H1 (cell line): ENCODE results near the gene OVOL3. TPM values are rescaled to one million over a fixed set of nuclear protein-coding genes. Genes with fewer than 3 reads are reported as not detected.

ENCODE experiments used
- ATF2 ChIP-seq: IDR thresholded peaks from 2 replicates; pipeline ENCODE4 v1.6.1; 2012; ENCODE audit warnings: low read length, inconsistent platforms
- BRCA1 ChIP-seq: IDR thresholded peaks from 2 replicates; pipeline ENCODE4 v1.6.1; 2012; ENCODE audit warnings: low read depth, low read length, improper control_type of control experiment
- CBX8 ChIP-seq: fragments of 300-800, 300-1000 bp; sonication (generic); IDR thresholded peaks from 2 replicates; pipeline ENCODE4 v1.7.1; 2016; ENCODE audit warnings: low read depth, low read length, borderline replicate concordance
- CHD7 ChIP-seq: fragments of 300-600 bp; sonication (generic); IDR thresholded peaks from 2 replicates; pipeline ENCODE4 v1.7.1; 2012; ENCODE audit warnings: low read length, moderate library complexity, mild to moderate bottlenecking, inconsistent platforms; ENCODE audit not compliant: insufficient replicate concordance
- EZH2 ChIP-seq: fragments of 200-600 bp; sonication (generic); IDR thresholded peaks from 2 replicates; pipeline ENCODE4 v1.7.1; 2012; ENCODE audit warnings: low read depth, mild to moderate bottlenecking, moderate library complexity, low read length, inconsistent platforms; ENCODE audit not compliant: severe bottlenecking
- NANOG ChIP-seq: IDR thresholded peaks from 2 replicates; pipeline ENCODE4 v1.6.1; 2011; ENCODE audit warnings: low read length, low read depth, mild to moderate bottlenecking, inconsistent platforms; ENCODE audit not compliant: insufficient read depth, poor library complexity, severe bottlenecking
- POU5F1 ChIP-seq: IDR thresholded peaks from 2 replicates; pipeline ENCODE4 v1.6.1; 2011; ENCODE audit warnings: low read depth, mild to moderate bottlenecking, low read length, moderate library complexity
- SP2 ChIP-seq: IDR thresholded peaks from 2 replicates; pipeline ENCODE4 v1.6.1; 2012; ENCODE audit warnings: mild to moderate bottlenecking, low read length, inconsistent platforms
- polyA plus RNA-seq, 7 experiments: library from polyadenylated mRNA; depleted of rRNA in 3 of 7; stranded (reverse) in 5 of 7; unstranded in 2 of 7; fragments of >200 nt in 5 of 7; fragments of 200-250 nt in 2 of 7; gene quantifications; 1 replicate in 5 of 7; 2 replicates in 1 of 7; 4 replicates in 1 of 7; pipeline versions ENCODE4 v1.2.1 to v1.2.3, GENCODE V29; 2011 to 2013; ENCODE audit warnings: missing spikeins in 2 of 7, mixed read lengths in 2 of 7
- total RNA-seq: library from RNA; stranded (reverse); fragmentation: NEBNext Ultra II Directional; extraction: Animal tissue kit (Norgen Biotek cat#: 25700); gene quantifications from 2 replicates; pipeline ENCODE4 v1.2.1, GENCODE V29; 2021

Gene OVOL3
- total and polyA plus RNA-seq, 2 of the 8 experiments (the other 6 are each of a cell fraction or from before 2014, with no cell fraction given): 0.45 TPM; not detected in 1

- no peak for TF ChIP-seq ATF2
- TF ChIP-seq SP2: no peak
- TF ChIP-seq POU5F1: no peak
- TF ChIP-seq EZH2: no peak
- TF ChIP-seq CHD7: no peak
- TF ChIP-seq CBX8: no peak
- no peak for TF ChIP-seq NANOG
- no peak for TF ChIP-seq BRCA1
These were observed 9.4 kb downstream of the OVOL3 start (continued) for GRCh38 chr19:36120092-36120983.
